Right lobe of liver (tissue), 6 donors: Measurements from ENCODE around the gene EML5. TPM values are rescaled to one million over a fixed set of nuclear protein-coding genes. Genes with fewer than 3 reads are reported as not detected.

Experiments
- ATAC-seq, 4 donors: fragments of 200-7000 bp; cut with Tn5 transposase; one replicate each; pipeline ENCODE4 v1.9.1; 2020; ENCODE audit warnings: mild to moderate bottlenecking in 4 of 4, moderate library complexity in 4 of 4
- DNase-seq, 3 donors: peaks; one replicate each; pipeline ENCODE4 v3.0.0-alpha.2; 2020
- H3K27ac ChIP-seq, 3 donors: fragments of 200-600 bp; one replicate each; pipeline ENCODE4 v1.8.0; 2022
- H3K27me3 ChIP-seq, 2 donors: fragments of 200-600 bp; one replicate each; pipeline ENCODE4 v1.8.0; 2022
- H3K36me3 ChIP-seq, 4 donors: fragments of 200-600 bp; sonication (generic) in 1 of 4; one replicate each; pipeline versions ENCODE4 v1.5.1 to v1.8.0; 2017 to 2022; ENCODE audit warnings: control low read depth in 1 of 4
- H3K4me1 ChIP-seq, 4 donors: fragments of 200-600 bp; sonication (generic) in 1 of 4; one replicate each; pipeline versions ENCODE4 v1.5.1 to v1.8.0; 2017 to 2022; ENCODE audit warnings: control low read depth in 1 of 4
- H3K4me3 ChIP-seq, 3 donors: fragments of 200-600 bp; one replicate each; pipeline ENCODE4 v1.8.0; 2022
- H3K9me3 ChIP-seq, 4 donors: fragments of 200-600 bp; sonication (generic) in 1 of 4; one replicate each; pipeline versions ENCODE4 v1.5.1 to v1.8.0; 2017 to 2022; ENCODE audit warnings: control low read depth in 1 of 4
- CTCF ChIP-seq, 4 donors: fragments of 200-600 bp in 3 of 4; fragments of 450-650 bp in 1 of 4; IDR thresholded peaks; one replicate each; pipeline versions ENCODE4 v1.5.1 to v1.8.0; 2016 to 2022; ENCODE audit warnings: antibody characterized with exemption in 4 of 4, mild to moderate bottlenecking in 2 of 4
- POLR2A ChIP-seq: fragments of 450-650 bp; IDR thresholded peaks from one replicate; pipeline ENCODE4 v1.6.1; 2017; ENCODE audit warnings: antibody characterized with exemption, mild to moderate bottlenecking
- WGBS: methylation state at CpG from one replicate; pipeline ENCODE4 v1.1.6; 2018; ENCODE audit warnings: low coverage, low lambda C conversion rate; ENCODE audit not compliant: insufficient coverage; ENCODE audit errors: missing lambda C conversion rate; 5-methylcytosine and 5-hydroxymethylcytosine counted together
- intact Hi-C, 2 donors: fragments of 100-400 bp; cut with DNase I; formaldehyde crosslinking; loops; one replicate each; pipeline versions ENCODE4 v1.11.2 to v1.14.1; 2022
- total RNA-seq, 6 experiments: library from RNA; depleted of rRNA in 2 of 6; stranded (reverse); fragments of >200 nt in 2 of 6; fragmentation: NEBNext Ultra II Directional in 3 of 6; extraction: Animal tissue kit (Norgen Biotek cat#: 25700) in 3 of 6; gene quantifications; one replicate each; pipeline versions ENCODE4 v1.1.0 to v1.2.4, GENCODE V29; 2016 to 2023
- donor health status: DM: no; HTN: yes; CAD: no.
- donor health status: DM: no; HTN: no; CAD: no.
- donor health status: DM: no; HTN: no; CAD: no.
- donor health status: DM: no; HTN: yes; CAD: no.
- donor health status: DM: no; HTN: yes; CAD: no.

EML5 gene
- total RNA-seq, 6 experiments from 2014 or later: 0.07 to 1.7 (median 0.24) TPM

GRCh38 chr14:88576222-88576621, 216.5 kb downstream of the EML5 start:
- Histone ChIP-seq H3K27ac (no peak overlapping the region), H3K27me3 (no peaks in the 10 kb centered on the region), H3K4me3 (no peak overlapping the region), H3K4me1 (no peaks in the 10 kb centered on the region), H3K9me3 (no peaks in the 10 kb centered on the region), H3K36me3 (peaks cover 17 to 93% (median 54%) of the 10 kb centered on the region in 4 donors)
- no peak for ATAC-seq
- DNase-seq: no peak
- intact Hi-C loops: no loop called here
- TF ChIP-seq CTCF (IDR thresholded peaks at IDR 0.05) (no peak), POLR2A (no peak)
- WGBS: 94% methylated on average over 5 of the region's 5 CpGs

GRCh38 chr14:88572117-88572516, 220.6 kb downstream of the EML5 start:
- no peak for ATAC-seq
- intact Hi-C loops: no loop called here
- TF ChIP-seq POLR2A (no peak), CTCF (IDR thresholded peaks at IDR 0.05) (no peak)

GRCh38 chr14:88568196-88568595, 224.6 kb downstream of the EML5 start:
- no peaks in the 10 kb centered on the region for H3K27me3 ChIP-seq
- 55% methylated on average over 3 of the region's 3 CpGs for WGBS
- TF ChIP-seq CTCF (IDR thresholded peaks at IDR 0.05) (no peak), POLR2A (no peak)
- no peaks in the 10 kb centered on the region for H3K9me3 ChIP-seq
- no peak overlapping the region for H3K4me3 ChIP-seq
- intact Hi-C loops: no loop called here
- peaks cover 0 to 20% (median 6%) of the 10 kb centered on the region in 4 donors for H3K4me1 ChIP-seq
- no peak for ATAC-seq
- no peak overlapping the region for H3K27ac ChIP-seq
- H3K36me3 ChIP-seq: peaks cover 10 to 64% (median 33%) of the 10 kb centered on the region in 4 donors
- no peak for DNase-seq

More at GRCh38 chr14:88572117-88572516, 220.6 kb downstream of the EML5 start:
- Histone ChIP-seq H3K4me1 (no peaks in the 10 kb centered on the region), H3K27me3 (no peaks in the 10 kb centered on the region), H3K27ac (no peak overlapping the region), H3K36me3 (peaks cover 10 to 97% (median 56%) of the 10 kb centered on the region in 4 donors), H3K9me3 (no peaks in the 10 kb centered on the region), H3K4me3 (no peak overlapping the region)
- WGBS: 88% methylated on average over 4 of the region's 4 CpGs
- no peak for DNase-seq

GRCh38 chr14:88565427-88565826, 227.3 kb downstream of the EML5 start:
- intact Hi-C loops: no loop called here
- Histone ChIP-seq H3K9me3 (no peaks in the 10 kb centered on the region), H3K4me3 (no peak overlapping the region), H3K36me3 (peaks cover 7 to 36% (median 18%) of the 10 kb centered on the region in 4 donors), H3K4me1 (peaks cover 0 to 20% (median 8%) of the 10 kb centered on the region in 4 donors), H3K27ac (peak overlapping the region in 2 of 3 donors; percentile 18 to 94), H3K27me3 (no peaks in the 10 kb centered on the region)
- DNase-seq (no peak), ATAC-seq (peak in 3 of 4 donors; percentile 6 to 22 (median 8))
- 56% methylated on average over 5 of the region's 5 CpGs for WGBS
- TF ChIP-seq CTCF (IDR thresholded peaks at IDR 0.05) (no peak), POLR2A (no peak)
